ENCODE measurements around the gene CAMTA1.

CAMTA1 gene

GRCh38 chr1:7388141-7388487, 602.9 kb downstream of the CAMTA1 start:
- no peak for DNase-seq (ENCODE audit: low spot score)

DNA sequence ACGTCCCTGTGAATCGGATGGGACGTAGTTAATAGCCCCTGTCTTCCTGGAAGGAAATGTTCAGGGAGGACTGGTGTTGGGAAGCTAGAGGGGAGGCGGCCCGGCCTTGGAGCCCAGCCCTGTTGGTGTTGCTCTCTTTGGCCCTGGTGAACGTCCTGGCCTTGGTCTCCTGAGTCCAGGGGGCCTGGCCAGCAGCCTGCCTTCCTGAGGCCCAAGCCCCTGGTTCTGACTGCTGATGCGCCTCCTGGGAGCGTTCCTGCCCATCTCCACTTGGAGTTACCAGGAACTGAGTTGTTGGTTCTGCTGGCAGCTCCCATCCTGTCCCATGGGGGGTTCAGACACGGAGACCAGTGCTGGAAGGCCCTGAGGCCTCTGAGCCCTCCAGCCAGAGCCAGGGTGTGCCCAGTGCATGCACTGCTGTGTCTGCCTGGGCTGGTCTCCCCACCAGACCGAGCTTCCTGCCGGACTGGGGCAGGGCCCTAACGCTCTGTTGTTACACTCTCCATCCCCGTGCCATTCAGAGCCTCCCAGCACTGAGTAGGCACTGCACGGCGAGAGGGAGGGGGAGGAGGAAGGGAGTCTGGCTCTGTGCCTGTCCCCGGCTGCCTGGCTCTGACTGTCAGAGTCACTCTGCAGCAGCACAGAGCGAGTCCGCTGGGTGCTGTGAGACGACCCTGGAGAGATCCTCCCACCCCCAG, 603.4 kb downstream of the CAMTA1 start:
- peak; percentile 55 for DNase-seq (ENCODE audit: low spot score)

DNA sequence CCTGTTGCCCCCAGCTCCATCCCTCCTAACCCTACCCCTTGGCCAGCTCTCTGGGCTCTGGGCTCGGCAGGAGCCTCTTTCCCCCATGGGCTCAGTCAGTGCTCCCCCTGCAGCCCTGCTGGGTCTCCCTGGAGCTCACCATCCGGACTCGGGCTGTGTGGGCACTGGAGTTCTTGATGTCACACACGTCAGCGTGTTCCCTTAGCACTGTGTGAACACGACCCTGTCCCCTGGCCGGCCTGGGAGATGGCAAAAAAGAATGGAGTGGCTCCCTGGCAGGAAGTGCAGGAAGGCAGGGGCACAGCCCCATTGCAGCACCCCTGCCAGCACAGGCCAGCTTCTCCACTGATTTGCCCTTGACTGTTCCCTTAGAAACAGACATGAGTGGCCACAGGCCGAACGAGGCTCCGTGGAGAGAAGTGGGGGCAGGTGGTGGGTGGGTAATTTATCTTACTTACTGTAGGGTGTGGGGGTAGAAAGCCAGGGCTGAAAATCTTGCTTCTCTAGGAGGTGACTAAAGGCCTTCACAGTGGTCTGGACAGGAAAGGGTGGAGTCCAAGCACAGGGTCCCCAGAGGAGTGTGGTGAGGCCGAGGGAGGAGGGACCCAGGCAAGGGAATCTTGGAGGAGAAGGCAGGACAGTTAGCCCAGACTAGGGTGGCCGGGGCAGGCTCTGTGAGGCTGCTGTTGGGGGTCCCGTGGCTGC, 604.1 kb downstream of the CAMTA1 start:
- DNase-seq (ENCODE audit: low spot score), result peak; percentile 65

GRCh38 chr1:7389906-7390603, 604.8 kb downstream of the CAMTA1 start:
- DNase-seq (ENCODE audit: low spot score), result no peak

DNA sequence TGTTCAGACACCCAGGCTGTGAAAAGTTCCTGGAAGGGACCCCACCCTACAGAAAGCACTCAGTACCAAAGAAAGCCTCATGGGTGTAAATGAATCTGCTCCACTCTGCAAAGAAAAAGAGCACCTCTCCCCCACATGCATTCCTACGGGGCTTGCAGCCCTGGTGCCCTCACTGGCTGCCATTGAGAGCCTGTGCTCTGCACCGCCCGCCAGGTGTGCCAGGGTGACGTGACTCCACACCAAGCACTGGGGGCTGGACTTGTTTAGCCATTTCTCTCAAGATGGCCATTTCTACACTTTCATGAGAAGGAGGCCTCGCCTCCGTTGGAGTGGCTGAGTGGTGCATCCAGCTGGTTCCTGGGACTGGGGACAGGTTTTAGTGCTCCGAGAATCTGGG, 605.3 kb downstream of the CAMTA1 start:
- DNase-seq (ENCODE audit: low spot score), result no peak

- DNase-seq (ENCODE audit: low spot score), result no peak
These were observed 607.9 kb downstream of the CAMTA1 start for GRCh38 chr1:7393136-7393535.

- no peak for DNase-seq (ENCODE audit: low spot score)
These were observed 610.0 kb downstream of the CAMTA1 start for GRCh38 chr1:7395251-7395650.

DNA sequence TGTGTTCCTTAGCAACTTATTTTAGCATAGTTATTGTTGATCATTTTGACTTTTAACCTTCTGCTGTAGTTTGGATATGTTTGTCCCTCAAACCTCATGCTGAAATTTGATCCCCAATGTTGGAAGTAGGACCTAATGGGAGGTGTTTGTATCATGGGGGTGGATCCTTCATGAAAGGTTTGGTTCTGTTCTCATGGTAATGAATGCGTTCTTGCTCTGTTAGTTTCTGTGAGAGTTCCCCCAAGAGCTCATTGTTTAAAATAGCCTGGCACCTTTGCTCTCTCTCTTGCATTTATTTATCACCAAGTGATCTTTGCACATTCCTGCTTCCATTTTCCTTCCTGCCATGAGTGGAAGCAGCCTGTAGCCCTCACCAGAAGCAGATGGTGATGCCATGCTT, 613.7 kb downstream of the CAMTA1 start:
- DNase-seq (ENCODE audit: low spot score), result no peak

- no peak for DNase-seq (ENCODE audit: low spot score)
These were observed 614.4 kb downstream of the CAMTA1 start for GRCh38 chr1:7399514-7400125.

- DNase-seq (ENCODE audit: low spot score), result no peak
These were observed 615.3 kb downstream of the CAMTA1 start for GRCh38 chr1:7400566-7400965.

- DNase-seq (ENCODE audit: low spot score), result peak; percentile 95
These were observed 616.7 kb downstream of the CAMTA1 start for GRCh38 chr1:7401814-7402547.

DNA sequence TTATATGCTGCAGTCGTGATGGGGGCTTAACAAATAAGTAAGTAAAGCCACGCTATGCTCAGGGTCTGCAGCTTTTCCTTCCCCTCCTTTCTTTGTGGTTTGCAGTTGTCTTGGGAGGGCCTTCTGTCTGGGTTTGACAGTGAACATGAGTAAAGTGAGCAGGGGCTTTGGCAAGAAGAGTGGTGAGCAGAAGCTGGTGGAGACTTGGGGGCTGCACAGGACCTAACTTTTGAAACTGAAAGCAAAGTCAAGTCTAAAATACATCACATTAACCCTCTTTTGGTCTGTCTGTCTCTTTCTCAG, 617.2 kb downstream of the CAMTA1 start:
- no peak for DNase-seq (ENCODE audit: low spot score)

DNA sequence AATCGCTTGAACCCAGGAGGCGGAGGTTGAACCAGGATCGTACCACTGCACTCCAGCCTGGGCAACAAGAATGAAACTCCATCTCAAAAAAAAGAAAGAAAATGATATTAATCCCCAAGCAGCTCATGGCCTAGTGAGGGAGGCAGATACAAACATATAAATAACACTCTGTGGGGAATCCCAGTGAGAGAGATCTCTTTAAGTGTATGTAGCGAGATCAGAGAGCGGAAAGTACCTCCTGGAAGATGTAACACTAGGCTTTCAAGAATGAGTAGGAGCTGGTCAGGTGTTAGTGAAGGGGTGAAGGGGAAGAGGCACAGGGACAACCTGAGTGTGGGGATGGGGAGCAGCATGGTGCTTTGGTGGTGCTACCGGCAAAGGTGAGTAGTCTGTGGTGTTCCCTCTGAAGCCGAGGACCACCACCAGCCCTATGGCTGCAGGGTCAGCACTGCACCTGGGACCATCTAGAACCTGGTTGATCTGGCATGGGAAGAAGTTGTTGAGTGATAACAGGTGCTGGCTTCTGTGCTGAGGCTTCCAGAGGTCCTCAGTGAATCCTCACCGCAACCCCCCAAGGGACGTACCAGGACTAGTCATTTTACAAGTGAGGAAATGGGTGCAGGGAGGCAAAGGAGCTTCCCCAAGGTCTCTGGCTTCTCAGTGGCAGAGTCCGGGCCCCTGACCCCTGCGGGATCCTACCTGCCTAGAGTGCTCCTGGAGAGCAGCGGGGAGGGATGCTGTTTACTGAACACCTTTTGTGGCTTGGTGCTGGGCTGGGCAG, 618.2 kb downstream of the CAMTA1 start:
- DNase-seq (ENCODE audit: low spot score), result no peak

- DNase-seq (ENCODE audit: low spot score), result no peak
These were observed 618.9 kb downstream of the CAMTA1 start for GRCh38 chr1:7404046-7404742.

GRCh38 chr1:7405844-7406500, 620.7 kb downstream of the CAMTA1 start:
- no peak for DNase-seq (ENCODE audit: low spot score)

DNA sequence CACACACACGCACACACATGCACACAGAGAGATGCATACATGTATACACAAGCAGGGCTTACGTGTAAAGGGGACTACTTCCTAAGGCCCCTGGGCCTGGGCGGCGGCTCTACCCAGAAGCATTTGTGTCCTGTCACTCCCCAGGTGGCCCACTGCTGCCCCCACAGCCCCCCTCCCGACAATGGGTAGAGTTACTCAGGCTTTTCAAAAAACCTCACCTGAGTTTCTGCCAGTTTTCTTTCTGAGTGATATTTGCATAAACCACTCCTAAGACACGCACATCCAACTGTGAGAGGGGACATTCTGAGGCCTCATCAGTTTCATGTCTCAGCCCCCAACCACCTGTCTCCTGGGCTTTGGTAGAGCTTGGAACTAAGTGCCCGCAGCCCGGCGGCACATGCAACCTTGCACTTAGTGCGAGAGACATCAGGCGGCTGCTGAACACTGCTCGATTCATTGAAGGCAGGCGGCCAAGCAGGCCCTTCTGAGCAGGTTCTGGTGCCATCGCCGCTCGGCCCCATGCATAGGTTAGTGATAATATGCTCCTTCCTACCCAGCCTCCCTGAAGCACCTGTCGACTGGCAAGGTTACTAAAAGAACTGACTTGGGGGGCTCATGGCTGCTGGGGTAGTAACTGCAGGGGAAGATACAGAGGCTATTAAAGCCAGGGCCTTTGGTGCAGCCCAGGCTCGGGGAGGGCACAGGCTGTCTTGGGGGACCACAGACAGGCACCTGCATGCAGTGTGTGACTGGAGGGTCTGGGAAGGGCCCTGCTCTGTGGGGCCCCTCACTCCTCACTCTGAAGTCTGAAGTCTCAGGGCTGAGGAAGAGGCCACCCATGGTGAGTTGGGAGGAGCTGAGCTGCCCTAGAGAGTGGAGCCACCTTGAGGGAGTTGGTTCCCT, 621.6 kb downstream of the CAMTA1 start:
- DNase-seq (ENCODE audit: low spot score), result no peak

GRCh38 chr1:7407544-7407895, 622.3 kb downstream of the CAMTA1 start:
- DNase-seq (ENCODE audit: low spot score), result no peak

- no peak for DNase-seq (ENCODE audit: low spot score)
These were observed 622.9 kb downstream of the CAMTA1 start for GRCh38 chr1:7407980-7408770.

- DNase-seq (ENCODE audit: low spot score), result no peak
These were observed 623.5 kb downstream of the CAMTA1 start for GRCh38 chr1:7408771-7409150.
